Fibroblast of the aortic adventitia (primary cell): ENCODE measurements around the gene TDP2. TPM values are rescaled to one million over a fixed set of nuclear protein-coding genes. Genes with fewer than 3 reads are reported as not detected.
"Not testable (repeated sequence)": the region's sequence is repeated elsewhere in the genome, so short reads cannot be mapped to it uniquely, and the experiment has no call there.

Experiments used
- DNase-seq: peaks from one replicate; pipeline ENCODE4 v3.0.0-alpha.2; 2010; ENCODE audit warnings: low read depth
- H3K4me3 ChIP-seq: 2 replicates; pipeline ENCODE4 v1.5.1; 2011; ENCODE audit warnings: low read depth, mild to moderate bottlenecking, control low read depth, low read length, moderate library complexity
- total RNA-seq: library from RNA; depleted of rRNA; stranded (reverse); fragments of >200 nt; gene quantifications from 2 replicates; pipeline ENCODE4 v1.2.3, GENCODE V29; 2012; ENCODE audit warnings: low replicate concordance
- TF ChIP-seq, protein P1 (sequence below): IDR thresholded peaks from 2 replicates; pipeline ENCODE4 v1.5.1; 2011; ENCODE audit warnings: mild to moderate bottlenecking, low read length, control low read depth, inconsistent platforms; ENCODE audit not compliant: insufficient read depth

Gene TDP2
- total RNA-seq, 1 donor, result 29.5 TPM

DNA sequence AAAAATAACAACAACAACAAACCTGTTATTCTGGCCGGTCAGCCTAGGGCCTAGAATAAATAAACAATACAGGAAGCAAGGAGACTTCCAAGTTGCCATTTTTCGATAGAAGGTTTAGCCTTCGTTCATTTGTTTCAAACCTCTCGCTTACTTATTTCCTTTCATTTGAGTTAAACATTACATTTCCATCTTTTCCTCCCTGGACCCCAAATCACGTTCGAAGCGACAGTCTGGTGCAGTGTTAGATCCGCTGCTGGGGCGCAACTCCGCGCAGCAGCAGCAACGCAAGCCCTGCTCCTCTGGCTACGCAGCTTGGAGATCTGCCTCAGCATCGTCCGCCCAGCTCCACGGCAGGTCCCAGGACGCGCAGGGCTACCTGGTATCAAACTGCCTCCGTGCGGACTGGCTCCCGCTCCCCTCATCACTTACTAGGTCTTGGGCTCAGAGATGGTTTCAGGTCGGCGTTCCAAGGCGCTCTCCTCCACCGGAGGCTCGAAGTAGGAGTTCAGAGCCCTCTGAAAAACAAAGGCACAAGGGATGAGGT is 530 bp downstream of the TDP2 start:
- TF ChIP-seq, protein P1, sequence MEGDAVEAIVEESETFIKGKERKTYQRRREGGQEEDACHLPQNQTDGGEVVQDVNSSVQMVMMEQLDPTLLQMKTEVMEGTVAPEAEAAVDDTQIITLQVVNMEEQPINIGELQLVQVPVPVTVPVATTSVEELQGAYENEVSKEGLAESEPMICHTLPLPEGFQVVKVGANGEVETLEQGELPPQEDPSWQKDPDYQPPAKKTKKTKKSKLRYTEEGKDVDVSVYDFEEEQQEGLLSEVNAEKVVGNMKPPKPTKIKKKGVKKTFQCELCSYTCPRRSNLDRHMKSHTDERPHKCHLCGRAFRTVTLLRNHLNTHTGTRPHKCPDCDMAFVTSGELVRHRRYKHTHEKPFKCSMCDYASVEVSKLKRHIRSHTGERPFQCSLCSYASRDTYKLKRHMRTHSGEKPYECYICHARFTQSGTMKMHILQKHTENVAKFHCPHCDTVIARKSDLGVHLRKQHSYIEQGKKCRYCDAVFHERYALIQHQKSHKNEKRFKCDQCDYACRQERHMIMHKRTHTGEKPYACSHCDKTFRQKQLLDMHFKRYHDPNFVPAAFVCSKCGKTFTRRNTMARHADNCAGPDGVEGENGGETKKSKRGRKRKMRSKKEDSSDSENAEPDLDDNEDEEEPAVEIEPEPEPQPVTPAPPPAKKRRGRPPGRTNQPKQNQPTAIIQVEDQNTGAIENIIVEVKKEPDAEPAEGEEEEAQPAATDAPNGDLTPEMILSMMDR, result no peak
- H3K4me3 ChIP-seq, result peak overlapping the region; percentile 100
- no peak for DNase-seq

DNA sequence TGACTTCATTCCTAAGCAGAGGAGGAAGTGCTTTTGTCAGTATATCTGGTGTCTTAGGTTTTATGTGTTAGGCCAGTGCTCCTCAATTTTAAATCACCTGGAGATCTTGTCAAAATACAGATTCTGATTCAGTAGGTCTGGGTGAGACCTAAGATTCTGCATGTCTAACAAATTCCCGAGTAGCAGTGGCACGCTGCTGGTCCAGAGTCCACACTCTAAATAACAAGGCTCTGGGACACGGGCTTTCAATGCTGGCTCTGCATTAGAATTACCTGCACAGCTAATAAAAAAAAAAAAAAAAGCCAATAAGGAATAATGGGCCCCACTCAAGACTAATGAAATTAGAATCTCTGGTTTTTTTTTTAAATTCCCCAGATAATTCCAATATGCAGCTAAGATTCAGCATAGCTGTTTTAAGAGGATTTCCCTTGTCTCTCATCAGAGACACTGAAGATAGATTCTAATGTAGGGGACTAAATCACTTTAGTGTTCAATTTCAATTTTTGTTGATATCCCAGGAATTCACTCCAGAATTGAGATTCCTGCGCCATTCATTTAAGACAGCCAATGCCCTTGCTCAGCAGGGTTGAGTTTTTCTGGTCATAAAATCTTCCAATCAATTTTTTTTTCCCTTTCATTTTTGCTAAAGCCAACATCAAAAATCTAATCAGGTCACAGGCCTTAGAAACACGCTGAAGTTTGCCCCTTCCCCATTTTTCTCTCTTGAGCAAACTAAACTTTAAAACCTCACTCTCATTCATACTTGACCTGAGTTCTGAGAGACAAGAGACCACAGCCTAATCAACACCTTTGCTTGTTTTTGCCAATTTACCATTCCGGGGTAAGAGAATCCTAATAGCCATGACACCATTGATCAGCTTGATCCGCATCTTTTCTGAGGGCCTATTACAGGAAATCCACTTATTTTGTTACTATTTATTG is 2.4 kb downstream of the TDP2 start:
- DNase-seq, result no peak

DNA sequence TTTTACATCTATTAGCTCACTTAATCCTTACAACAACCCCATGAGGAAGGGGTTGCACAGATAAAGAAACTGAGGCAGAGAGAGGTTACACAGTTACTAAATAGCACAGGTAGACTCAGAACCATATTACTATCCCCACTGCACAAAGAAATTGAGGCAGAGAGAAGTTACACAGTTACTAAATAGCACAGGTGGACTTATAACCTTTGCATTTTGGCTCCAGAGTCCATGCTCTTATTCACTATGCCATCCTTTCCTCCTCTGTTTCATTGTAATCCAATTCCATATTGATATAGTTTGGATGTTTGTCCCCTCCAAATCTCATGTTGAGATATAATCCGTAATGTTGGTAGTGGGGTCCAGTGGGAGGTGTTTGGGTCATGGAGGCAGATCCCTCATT is 3.5 kb downstream of the TDP2 start:
- TF ChIP-seq, protein P1, result no peak
- DNase-seq, result no peak
- no peak overlapping the region for H3K4me3 ChIP-seq

More for the DNA sequence above, 2.4 kb downstream of the TDP2 start:
- TF ChIP-seq, protein P1, result no peak
- no peak overlapping the region for H3K4me3 ChIP-seq

DNA sequence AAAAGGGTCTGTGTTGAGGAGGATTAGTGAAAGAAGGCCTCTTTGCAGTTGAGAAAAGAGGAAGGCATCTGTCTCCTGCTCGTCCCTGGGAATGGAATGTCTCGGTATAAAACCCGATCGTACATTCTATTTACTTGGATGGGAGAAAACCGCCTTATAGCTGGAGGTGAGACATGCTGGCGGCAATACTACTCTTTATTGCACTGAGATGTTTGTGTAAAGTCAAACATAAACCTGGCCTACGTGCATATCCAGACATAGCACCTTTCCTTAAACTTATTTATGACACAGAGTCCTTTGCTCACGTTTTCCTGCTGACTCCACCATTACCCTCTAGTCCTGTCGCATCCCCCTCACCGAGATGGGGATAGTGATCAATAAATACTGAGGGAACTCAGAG is 4.5 kb downstream of the TDP2 start:
- TF ChIP-seq, protein P1, result no peak
- no peak overlapping the region for H3K4me3 ChIP-seq
- no peak for DNase-seq

DNA sequence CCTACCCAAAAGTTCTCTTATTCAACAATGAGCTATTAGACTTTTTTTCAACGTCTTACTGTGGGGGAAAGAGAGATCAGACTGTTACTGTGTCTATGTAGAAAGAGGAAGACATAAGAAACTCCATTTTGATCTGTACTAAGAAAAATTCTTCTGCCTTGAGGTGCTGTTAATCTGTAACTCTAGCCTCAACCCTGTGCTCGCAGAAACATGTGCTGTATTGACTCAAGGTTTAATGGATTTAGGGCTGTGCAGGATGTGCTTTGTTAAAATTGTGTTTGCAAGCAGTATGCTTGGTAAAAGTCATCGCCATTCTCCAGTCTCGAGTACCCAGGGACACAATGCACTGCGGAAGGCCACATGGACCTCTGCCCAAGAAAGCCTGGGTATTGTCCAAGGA is 4.9 kb downstream of the TDP2 start:
- H3K4me3 ChIP-seq, DNase-seq: not testable (repeated sequence)

- DNase-seq, result no peak
- TF ChIP-seq, protein P1, result no peak
- H3K4me3 ChIP-seq, result no peak overlapping the region
Observed at GRCh38 chr6:24660105-24660504, 6.6 kb downstream of the TDP2 start.

- peak; percentile 50 for DNase-seq
- TF ChIP-seq, protein P1, result no peak
- H3K4me3 ChIP-seq, result no peak overlapping the region
Observed at GRCh38 chr6:24659561-24659960, 7.1 kb downstream of the TDP2 start.
